Adrenal gland (tissue), 5 donors: ENCODE measurements around the gene ARHGAP22.

Experiments
- POLR2A ChIP-seq, 2 donors: fragments of 450-650 bp; IDR thresholded peaks; one replicate each; pipeline ENCODE4 v1.6.1; 2017; ENCODE audit warnings: antibody characterized with exemption in 2 of 2, mild to moderate bottlenecking in 2 of 2, moderate library complexity in 1 of 2
- TF ChIP-seq, protein P1 (sequence below), 6 experiments: fragments of 450-650 bp in 4 of 6; fragments of 200-600 bp in 2 of 6; sonication (generic) in 1 of 6; IDR thresholded peaks; 1 replicate in 5 of 6; 2 replicates in 1 of 6; pipeline versions ENCODE4 v1.5.1 to v1.8.0; 2016 to 2021; ENCODE audit warnings: antibody characterized with exemption in 6 of 6, mild to moderate bottlenecking in 2 of 6, moderate library complexity in 1 of 6
- donor health status: DM: no; HTN: no; CAD: no.

DNA sequence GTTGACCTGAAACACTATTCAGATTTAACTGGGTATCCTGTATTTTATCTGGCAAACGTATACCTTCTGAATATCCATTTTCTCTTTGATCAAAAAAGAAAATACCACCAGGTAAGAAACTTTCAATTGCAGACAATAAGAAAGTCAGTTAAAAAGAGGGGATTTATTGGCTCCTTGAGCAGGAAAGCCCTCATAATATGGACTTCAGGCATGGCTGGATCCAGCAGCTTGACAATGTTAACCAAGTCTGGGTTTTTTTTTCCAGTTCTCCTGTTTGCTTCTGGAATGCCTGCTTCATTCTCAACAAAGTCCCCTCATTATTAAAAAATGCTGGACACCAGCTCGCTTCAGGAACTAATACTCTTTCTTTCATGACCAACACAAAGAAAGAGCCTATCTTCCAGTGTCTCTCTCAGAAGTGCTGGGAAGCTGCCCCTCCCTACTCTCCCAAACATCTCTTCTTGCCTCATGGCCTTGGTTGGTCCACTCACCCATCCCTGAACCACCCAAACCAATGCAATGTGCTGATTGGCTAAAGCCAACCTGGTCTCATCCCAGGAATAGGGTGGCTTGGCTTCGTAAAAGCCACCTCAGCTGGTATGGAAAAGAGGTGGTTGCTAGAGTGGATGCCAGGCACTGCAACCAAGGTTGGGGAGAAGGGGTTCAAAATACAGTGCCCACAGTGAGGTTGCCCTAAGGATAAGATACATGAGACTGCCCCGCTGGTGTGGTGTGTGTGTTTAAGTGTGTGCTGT lies 49.2 kb upstream of the ARHGAP22 start:
- TF ChIP-seq, protein P1, sequence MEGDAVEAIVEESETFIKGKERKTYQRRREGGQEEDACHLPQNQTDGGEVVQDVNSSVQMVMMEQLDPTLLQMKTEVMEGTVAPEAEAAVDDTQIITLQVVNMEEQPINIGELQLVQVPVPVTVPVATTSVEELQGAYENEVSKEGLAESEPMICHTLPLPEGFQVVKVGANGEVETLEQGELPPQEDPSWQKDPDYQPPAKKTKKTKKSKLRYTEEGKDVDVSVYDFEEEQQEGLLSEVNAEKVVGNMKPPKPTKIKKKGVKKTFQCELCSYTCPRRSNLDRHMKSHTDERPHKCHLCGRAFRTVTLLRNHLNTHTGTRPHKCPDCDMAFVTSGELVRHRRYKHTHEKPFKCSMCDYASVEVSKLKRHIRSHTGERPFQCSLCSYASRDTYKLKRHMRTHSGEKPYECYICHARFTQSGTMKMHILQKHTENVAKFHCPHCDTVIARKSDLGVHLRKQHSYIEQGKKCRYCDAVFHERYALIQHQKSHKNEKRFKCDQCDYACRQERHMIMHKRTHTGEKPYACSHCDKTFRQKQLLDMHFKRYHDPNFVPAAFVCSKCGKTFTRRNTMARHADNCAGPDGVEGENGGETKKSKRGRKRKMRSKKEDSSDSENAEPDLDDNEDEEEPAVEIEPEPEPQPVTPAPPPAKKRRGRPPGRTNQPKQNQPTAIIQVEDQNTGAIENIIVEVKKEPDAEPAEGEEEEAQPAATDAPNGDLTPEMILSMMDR (IDR thresholded peaks at IDR 0.05) = no peak
- TF ChIP-seq POLR2A (IDR thresholded peaks at IDR 0.05) = no peak
